HTR-8/SVneo (cell line): Measurements from ENCODE around the gene DCAF7.

ENCODE experiments used
- DNase-seq: peaks from one replicate; pipeline ENCODE4 v3.0.0; 2011; ENCODE audit warnings: low spot score, mixed read lengths; ENCODE audit not compliant: insufficient read length
- FAIRE-seq: peaks from 2 replicates; lab custom pipeline; 2011; peaks lifted over from hg19 to GRCh38; lab: Jason Lieb, UNC

Gene DCAF7, protein sequence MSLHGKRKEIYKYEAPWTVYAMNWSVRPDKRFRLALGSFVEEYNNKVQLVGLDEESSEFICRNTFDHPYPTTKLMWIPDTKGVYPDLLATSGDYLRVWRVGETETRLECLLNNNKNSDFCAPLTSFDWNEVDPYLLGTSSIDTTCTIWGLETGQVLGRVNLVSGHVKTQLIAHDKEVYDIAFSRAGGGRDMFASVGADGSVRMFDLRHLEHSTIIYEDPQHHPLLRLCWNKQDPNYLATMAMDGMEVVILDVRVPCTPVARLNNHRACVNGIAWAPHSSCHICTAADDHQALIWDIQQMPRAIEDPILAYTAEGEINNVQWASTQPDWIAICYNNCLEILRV

DNA sequence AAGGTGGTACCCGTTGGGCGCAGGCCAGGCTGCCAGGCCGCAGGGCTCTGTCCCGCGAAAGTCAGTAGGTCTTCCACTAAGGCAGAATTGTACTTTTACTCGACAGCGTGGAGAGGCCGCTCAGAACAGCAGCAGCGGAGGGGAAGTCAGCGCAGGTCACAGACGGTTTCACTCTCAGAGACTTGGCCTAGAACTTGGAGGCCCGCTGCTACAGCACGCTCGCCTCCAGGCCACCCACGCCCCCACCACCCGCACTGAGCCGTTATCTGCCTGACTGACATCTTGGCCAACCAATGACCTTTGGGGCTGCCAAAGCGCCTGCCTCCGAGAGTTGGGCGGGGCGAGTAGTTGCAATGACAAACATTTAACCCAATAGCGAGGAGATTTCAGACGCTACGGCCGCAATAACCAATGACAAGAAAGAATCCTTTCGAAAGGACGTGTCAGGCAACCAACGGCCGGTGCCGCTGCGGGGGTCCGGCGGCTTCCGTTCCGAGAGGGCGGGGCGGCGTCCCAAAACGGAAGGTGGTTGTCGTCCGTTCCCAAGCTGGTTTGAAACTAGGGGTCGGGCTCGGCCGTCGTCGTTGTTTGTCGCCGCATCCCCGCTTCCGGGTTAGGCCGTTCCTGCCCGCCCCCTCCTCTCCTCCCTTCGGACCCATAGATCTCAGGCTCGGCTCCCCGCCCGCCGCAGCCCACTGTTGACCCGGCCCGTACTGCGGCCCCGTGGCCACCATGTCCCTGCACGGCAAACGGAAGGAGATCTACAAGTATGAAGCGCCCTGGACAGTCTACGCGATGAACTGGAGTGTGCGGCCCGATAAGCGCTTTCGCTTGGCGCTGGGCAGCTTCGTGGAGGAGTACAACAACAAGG, at the start of gene DCAF7:
DCAF7 (plus strand) TSS at position 532 of the 871 bp plus-strand sequence; CDS start at position 733, 201 bp downstream.
- DNase-seq (peak; percentile 100), FAIRE-seq (peak; percentile 97)

DNA sequence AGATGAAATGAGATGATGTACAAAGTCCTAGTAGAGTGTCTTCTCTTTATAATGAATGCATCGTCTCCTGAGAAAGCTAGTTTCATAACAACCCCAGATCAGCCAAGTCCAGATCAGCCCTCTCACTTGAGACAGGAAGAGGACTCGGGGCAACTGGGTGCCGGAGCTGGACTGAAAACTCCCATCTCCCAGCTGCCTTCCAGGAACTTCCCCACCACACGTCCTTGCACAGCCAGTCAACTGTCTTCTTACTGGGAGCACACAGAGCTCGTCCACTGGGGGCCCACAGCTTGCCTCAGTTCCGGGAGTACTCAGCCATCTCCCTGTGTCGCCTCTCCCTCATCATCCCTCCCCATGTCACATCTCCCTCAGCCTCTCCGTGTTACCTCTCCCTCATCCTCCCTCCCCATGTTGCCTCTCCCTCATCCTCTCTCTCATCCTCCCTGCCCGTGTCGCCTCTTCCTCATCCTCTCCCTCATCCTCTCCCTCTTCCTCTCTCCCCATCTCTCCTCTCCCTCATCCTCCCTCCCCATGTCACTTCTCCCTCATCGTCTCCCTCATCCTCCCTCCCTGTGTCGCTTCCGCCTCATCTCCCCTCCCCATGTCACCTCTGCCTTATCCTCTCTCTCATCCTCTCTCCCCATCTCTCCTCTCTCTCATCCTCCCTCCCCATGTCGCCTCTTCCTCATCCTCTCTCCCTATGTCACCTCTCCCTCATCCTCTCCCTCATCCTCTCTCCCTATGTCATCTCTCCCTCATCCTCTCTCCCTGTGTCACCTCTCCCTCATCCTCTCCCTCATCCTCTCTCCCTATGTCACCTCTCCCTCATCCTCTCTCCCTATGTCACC, 49.5 kb upstream of the DCAF7 start:
- DNase-seq, result no peak
- peak; percentile 36 for FAIRE-seq

DNA sequence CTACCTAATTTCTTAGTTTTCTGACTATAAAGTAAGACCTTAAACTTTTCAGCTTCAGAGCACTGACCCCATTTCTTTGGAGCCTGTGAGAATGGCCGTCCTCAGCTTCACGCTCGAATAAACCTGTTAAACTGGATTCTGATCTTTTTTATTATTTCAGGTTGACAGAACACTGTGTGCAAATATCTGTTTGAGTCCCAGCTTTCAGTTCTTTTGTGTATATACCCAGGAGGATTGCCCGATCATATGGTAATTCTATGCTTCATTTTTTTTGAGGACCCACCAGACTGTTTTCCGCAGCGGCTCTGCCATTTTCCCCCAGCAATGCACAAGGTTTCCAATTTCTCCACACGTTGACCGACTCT, 47.0 kb upstream of the DCAF7 start:
- no peak for DNase-seq

DNA sequence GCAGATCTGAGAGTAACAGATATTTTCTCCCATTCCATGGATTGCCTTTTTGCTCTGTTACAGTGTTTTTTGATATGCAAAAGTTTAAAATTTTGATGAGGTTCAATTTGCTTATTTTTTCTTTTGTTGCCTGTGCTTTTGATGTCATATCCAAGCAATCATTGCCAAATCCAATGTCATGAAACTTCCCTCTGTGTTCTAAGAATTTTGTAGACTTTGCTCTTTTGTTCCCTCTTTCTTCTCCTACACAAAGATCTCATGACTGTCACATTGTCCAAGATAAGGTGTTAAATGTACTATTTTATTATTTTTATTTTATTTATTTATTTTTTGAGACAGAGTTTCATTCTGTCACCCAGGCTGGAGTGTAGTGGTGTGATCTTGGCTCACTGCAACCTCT, 46.0 kb upstream of the DCAF7 start:
- DNase-seq (no peak), FAIRE-seq (no peak)

More for the DNA sequence above, 47.0 kb upstream of the DCAF7 start:
- FAIRE-seq, result no peak

DNA sequence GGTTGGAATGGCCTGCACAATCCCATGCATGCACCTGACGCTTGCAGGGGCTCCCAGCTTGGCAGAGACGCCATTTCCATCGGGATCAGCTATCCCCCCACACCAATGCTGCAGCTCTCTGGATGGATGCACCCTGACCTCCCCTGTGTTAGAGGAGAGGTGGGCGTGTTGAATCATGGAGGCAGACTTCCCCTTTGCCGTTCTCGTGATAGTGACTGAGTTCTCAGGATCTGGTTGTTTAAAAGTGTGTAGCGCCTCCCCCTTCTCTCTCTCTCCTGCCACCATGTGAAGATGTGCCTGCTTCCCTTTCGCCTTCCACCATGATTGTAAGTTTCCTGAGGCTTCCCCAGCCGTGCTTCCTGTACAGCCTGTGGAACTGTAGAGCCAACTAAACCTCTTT, 44.9 kb upstream of the DCAF7 start:
- peak; percentile 4 for FAIRE-seq
- no peak for DNase-seq

DNA sequence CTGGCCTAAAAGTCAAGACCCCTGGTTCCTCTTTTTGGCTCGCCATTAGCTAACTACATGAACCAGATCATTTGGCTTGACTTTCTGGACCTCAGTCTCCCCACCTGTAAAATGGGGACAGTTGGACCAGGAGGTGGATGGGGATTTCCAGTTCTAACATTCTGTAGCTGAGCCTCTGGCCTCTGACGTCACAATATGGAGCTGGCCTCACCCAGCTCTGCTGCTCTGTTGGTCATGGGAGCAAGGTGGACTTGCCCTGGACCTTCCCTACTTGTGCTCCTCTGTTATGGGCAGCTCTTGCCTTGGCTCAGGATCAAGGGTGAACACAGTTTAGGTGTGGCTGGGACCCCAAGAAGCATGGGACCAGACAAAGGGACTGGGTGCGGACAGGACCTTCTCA, 43.6 kb upstream of the DCAF7 start:
- DNase-seq, result no peak
- FAIRE-seq, result no peak

DNA sequence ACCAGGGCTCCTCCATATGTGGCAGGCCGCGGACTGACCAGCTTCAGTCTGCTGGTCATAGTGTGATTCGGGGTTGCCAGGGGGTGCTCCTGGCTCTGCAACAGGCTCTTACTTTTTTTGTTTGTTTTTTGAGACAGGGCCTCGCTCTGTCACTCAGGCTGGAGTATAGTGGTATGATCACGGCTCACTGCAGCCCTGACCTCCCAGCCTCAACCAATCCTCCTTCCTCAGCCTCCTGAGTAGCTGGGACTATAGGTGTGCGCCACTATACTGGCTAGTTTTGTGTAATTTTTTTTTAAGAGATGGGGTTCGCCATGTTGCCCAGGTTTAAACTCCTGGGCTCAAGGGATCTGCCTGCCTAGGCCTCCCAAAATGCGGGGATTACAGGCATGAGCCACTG, 38.9 kb upstream of the DCAF7 start:
- FAIRE-seq (no peak), DNase-seq (no peak)

DNA sequence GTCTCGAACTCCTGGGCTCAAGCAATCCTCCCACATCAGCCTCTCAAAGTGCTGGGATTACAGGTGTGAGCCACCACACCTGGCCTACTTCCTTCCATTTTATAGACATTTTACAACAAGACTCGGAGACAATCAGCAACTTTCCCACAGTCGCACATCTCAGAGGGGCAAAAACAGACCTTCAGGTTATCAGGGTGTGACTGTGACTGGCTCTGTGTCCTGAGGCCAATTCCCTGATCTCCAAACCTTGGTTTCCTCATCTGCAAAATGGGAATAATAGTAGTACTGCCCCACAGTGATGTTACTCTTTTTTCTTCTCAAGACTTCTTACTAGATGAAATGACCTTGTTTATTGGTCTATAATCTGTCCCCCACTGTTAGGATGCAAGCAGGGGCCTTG, 37.9 kb upstream of the DCAF7 start:
- no peak for DNase-seq
- FAIRE-seq, result no peak

DNA sequence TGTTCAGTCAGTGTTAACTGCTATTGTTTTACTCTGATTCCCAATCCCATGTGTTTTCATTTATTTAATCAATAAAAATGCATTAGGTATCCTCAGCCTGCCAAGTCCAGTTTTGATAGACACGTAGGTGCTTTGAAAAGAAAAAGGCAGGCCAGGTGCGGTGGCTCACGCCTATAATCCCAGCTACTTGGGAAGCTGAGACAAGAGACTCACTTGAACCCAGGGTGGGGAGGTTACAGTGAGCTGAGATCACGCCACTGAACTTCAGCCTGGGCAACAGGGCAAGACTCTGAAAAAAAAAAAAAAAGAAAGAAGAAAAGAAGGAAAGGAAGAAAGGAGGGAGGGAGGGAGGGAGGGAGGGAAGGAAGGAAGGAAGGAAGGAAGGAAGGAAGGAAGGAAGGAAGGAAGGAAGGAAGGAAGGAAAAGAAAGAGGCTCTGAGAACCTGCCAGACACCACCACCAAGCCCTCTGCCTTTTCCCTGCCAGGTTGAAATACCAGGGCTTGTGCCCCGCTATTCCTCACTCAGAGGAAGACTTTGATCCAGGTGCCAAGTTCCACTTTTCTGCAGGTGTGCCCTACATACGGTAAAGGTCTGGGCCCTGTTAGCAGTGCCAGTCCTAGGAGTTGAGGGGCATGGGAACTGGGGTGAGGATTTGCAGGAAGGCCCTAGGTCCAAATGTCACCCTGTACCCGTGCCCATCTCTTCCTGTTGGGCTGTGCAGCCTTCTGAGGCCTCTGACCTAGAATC, 37.2 kb upstream of the DCAF7 start:
- FAIRE-seq (no peak), DNase-seq (no peak)

DNA sequence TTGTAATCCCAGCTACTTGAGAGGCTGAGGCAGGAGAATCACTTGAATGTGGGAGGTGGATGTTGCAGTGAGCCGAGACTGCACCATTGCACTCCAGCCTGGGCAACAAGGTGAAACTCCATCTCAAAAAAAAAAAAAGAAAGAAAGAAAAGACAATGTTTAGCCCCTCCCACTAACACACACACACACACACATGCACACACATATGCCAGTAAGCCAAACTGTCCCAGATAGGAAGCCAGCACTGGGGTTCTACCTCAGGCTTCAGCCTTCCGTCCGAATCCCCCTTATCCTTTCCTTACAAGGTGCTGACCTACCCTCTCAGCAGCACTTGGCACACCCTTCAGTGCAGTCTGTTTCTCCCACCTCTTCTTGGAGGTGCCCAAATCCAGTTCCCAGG, 35.8 kb upstream of the DCAF7 start:
- DNase-seq (no peak), FAIRE-seq (no peak)

DNA sequence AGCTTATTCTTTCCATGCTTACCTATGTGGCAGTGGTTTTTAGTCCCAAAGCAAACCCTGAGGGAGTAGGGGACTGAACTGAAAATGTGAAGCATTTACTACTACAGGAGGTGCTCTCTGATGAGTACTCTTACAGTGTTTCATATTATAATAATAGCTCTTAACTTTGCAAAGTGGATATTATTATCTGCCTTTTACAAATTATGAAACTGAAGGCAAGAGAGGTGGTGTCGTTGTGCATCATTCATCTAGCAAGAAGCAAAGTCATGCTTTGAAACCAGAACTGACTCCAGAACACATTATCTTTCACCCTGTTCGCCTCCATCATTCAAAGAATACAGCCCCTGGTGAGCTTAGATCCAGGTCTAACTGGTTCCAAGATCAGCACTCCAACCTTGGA, 35.3 kb upstream of the DCAF7 start:
- DNase-seq, result no peak
- FAIRE-seq, result no peak

DNA sequence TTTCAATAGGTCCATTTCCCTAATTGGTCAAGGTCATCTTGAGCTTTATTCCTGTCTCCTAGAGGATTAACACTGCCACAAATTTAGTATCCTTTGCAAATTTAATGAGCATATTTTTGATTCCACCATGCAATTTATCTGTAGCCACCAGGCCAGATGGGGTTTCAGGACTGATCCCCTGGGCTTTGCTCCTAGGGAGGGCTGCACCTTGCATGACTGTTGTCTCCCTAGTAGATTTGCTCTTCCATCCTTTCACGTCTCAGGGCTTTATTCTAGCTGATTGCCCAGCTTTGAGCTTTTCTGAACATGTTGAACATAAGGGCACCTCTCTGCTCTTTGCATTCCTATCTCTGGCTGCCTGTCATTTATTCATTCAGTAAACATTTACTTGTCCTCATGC, 34.9 kb upstream of the DCAF7 start:
- DNase-seq (no peak), FAIRE-seq (no peak)

DNA sequence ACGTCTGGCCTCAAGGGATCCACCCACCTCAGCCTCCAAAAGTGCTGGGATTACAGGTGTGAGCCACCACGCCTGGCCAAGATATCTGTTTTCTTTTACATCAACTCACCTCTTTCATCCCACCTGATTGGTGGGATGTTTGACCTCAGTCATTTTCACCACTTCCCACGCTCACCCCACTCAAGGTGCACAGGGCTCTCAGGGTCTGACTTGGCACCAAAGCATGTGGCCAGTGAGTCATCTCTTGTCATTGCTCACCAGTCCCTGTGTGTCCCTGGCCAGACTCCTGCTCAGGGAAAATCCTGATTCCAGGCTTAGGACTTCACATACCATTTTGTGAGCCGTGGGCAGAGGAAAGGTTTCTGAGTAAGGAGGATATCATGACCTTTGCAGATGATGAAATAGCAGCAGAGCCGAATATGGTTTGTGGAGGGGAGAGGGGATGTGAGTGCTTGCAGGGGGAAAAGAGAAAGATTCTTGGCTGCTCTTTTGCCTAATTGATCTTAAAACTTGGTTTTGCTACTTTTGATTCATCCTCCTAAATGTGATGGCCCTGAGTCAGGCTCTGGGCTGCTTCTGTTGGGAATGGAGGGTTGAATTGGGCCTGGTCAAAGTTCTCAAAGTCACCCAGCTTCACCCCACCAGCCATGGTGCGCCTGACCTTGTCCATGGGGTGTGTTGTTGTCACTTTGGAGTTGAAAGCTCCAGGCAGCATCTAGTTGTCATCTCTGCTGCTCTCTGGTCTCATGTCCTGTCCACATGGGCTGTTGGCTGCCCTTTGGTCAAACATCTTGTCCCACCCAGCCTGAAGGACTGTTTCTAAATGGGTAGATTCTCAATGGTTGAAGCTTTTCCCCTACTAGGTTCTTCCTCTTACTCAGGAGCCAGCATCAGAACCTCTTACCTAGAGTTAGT, 33.1 kb upstream of the DCAF7 start:
- FAIRE-seq, result peak; percentile 74

DNA sequence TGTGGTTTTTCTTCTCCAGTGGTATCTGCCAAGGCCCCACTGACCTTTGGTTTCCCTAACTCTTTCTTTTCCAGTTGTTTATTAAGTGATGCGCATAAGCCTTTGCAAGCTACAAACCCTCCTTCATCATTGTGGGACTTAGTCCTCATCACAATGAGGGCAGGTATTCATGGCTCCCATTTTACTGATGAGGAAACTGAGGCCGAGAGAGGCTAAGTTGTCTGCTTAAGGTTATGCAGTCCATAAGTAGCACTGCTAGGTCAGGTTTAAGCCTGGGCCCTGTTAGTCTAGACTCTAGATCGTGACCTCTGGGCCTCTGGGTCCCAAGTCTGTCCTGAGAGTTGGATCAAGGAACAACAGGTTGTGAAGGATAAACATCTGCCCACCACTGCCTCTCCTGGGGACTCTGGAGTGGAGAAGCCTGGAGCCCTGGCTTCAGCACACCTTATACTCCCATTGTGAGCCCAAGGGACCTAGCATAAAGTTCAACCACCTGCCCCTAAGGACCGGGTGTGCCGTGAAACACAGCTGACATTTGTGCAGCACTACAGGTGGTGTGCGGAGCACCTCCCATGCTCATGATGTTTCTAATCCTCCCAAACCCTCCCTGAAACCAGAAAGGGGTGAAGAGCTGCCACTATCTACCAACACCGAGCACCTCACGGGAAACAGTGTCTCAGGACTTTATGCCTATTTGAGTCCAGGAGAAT, 32.3 kb upstream of the DCAF7 start:
- FAIRE-seq, result no peak
- no peak for DNase-seq

More for the DNA sequence above, 33.1 kb upstream of the DCAF7 start:
- peak; percentile 54 for DNase-seq

DNA sequence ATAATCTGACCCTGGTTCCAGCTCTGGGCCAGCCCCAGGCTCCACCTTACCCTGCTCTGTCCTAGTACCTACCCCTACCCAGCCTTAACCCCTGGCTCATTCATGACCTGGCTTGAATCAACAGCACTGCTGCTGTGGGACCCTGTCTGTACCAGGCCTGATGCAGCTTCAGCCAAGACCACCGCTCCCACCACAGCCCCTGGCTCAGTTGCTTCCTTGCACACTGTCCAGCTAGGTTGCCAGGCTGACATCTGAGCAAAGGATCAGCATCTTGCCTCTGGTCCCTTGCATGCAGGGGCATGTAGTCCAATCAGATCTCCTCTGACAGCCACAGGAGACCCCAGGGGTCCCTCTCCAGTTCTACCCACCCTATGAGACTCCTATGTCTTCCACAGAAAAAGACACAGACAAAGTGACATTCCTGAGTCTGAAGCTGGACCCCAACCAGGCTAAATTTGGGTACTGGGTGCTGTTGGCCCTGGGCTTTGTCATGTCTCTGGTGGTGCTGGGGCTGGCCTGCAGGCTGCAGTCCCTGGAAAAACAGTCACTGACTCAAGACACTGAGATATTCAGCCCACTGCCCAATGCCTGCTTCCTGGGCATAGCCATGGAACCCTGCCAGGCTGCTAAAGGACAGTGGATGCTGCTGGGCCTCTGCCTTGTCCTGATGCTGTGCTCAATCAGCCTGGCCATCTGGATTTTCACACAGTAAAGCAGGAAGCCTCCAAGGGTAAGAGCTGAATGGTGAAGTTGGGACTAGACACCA, 31.0 kb upstream of the DCAF7 start:
- no peak for FAIRE-seq

DNA sequence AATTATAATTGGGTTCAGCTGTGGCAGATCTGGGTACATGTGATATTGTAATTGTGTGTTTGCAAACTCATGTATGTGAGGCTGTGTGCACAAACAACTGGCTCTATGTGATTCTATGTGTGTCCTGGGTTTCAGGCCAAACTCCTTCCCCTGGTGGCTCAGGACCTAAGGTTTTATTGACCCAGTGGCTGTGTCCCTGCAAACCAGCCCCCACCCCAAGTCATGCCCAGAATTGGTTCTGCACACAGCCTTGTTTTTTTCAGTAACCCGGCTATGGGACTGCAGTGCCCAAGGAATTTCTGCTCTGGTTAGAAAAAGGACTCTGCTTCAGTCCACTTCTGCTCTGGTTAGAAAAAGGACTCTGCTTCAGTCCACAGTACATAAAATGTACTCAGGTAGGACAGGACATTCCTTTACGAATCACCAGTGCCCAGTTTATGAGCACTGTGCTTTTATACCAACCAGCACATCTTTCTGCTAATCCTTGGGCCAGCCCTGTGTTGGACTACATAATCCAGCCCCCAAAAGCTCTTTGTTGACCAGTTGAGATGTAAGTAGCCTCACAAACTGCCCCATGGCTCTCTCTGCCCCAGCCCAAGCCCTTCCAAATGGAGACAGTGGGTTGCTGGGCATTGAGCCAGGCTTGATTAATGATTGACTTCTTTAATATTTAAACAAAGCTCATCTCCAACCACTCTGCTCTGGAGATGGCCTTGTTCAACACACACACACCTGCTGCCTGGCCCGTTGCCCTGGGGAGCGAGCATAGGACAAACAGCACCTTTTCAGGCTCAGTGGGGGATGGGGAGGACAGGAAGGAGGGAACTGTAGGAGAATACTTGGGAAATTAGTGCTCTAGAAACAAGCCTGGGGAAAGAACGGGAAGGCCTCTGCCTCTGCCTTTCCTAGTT, 30.1 kb upstream of the DCAF7 start:
- no peak for DNase-seq
- FAIRE-seq, result peak; percentile 31

More for the DNA sequence above, 31.0 kb upstream of the DCAF7 start:
- no peak for DNase-seq
